GM18511 (cell line): Measurements from ENCODE around the gene HMGB4.

ENCODE experiments used
- ATAC-seq: cut with Tn5 transposase; IDR thresholded peaks from one replicate; pipeline ENCODE4 v1.9.1; 2021; ENCODE audit warnings: mild to moderate bottlenecking, moderate library complexity; ENCODE audit not compliant: unreplicated experiment

Gene HMGB4

GRCh38 chr1:33895976-33896375 lies 32.1 kb downstream of the HMGB4 start:
- ATAC-seq, result no peak

GRCh38 chr1:33897092-33897725 lies 33.3 kb downstream of the HMGB4 start:
- no peak for ATAC-seq

- ATAC-seq, result no peak
Measured at GRCh38 chr1:33898406-33898805, 34.5 kb downstream of the HMGB4 start.

- ATAC-seq, result no peak
Measured at GRCh38 chr1:33898881-33899280, 35.0 kb downstream of the HMGB4 start.

GRCh38 chr1:33899746-33900145 lies 35.9 kb downstream of the HMGB4 start:
- ATAC-seq, result no peak

GRCh38 chr1:33902486-33903209 lies 38.8 kb downstream of the HMGB4 start:
- ATAC-seq, result peak; percentile 88

- peak; percentile 77 for ATAC-seq
Measured at GRCh38 chr1:33903210-33903589, 39.3 kb downstream of the HMGB4 start.

GRCh38 chr1:33905241-33905640 lies 41.4 kb downstream of the HMGB4 start:
- ATAC-seq, result no peak

GRCh38 chr1:33906156-33906555 lies 42.3 kb downstream of the HMGB4 start:
- ATAC-seq, result no peak

GRCh38 chr1:33908324-33908956 lies 44.6 kb downstream of the HMGB4 start:
- no peak for ATAC-seq
